ENCODE data around the gene S100A4. TPM values are rescaled to one million over a fixed set of nuclear protein-coding genes. Genes with fewer than 3 reads are reported as not detected.
A peak's percentile ranks its signal among the peaks of the same experiment; 100 is the strongest.

The S100A4 gene
- total RNA-seq, 1 experiment from 2014 or later = 36.2 TPM

DNA sequence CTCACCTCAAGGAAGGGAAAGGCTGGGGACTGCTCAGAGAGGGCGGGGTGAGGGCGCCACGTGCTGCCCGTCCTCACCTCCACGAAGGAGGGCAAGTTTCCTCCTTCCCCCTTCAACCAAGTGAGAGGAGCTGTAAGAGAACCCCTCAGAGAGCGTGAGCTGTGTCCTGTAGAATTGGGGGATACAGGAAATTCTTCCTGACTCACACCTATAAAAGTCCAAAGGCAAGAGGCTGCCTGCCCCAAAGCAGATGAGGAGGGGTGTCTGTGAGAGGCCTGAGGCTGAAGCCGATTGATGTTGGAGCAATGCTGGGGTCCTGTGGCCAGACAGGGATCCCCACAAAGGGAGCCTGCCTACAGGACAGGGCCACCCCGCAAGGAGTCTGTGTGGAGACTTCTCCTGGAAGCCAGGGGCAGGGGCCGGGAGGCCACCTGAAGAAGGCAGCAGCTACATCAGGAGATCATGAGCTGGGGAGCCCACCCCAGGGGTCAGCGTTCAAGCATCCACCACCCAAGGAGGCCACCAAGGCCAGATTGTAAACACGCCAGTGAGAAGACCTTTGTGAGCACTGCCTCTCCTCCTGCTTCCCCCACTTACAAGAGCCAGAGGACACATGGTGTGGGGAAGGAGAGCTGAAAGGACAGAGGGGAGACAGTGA, 37.6 kb downstream of the S100A4 start:
- DNase-seq (ENCODE audit: low spot score) = no peak

- peak; percentile 67 for DNase-seq (ENCODE audit: low spot score)
Observed at GRCh38 chr1:153506831-153507413, 38.7 kb downstream of the S100A4 start.

DNA sequence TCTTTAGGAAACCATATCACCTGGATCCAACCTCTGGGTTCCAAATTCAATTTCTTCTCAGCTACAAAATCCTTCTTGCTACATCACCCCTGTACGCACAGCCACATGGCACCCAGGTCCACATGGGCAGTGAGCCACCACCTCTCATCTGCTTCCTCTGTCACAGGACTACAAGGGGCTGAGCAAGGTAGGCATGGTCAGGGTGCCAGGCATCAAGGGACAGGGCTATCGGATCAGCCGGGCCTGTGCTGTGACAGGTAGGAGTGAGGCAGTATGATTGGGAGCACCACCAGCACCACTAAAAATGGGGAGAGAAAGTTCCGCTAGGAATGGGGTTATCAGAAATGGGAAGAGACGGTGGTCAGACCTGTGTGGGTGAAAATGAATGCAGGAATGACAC, 39.2 kb downstream of the S100A4 start:
- DNase-seq (ENCODE audit: low spot score) = no peak

- no peak for DNase-seq (ENCODE audit: low spot score)
Observed at GRCh38 chr1:153505576-153505975, 40.0 kb downstream of the S100A4 start.

DNA sequence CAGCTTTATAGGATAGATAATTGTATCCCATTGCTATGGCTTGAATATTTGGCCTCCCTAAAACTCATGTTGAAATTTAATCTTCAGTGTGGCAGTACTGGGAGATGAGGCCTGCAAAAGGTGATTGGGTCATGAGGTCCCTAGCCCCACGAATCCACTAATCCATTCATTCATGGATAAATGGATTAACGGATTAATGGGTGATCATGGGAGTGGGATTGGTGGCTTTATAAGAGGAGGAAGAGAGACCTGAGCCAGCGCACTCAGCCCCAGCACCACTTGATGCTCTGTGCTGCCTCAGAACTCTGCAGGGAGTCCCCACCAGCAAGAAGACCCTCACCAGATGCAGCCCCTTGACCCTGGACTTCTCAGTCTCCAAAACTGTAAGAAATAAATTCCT, 41.8 kb downstream of the S100A4 start:
- no peak for DNase-seq (ENCODE audit: low spot score)

- no peak for DNase-seq (ENCODE audit: low spot score)
Observed at GRCh38 chr1:153498746-153499145, 46.9 kb downstream of the S100A4 start.

DNA sequence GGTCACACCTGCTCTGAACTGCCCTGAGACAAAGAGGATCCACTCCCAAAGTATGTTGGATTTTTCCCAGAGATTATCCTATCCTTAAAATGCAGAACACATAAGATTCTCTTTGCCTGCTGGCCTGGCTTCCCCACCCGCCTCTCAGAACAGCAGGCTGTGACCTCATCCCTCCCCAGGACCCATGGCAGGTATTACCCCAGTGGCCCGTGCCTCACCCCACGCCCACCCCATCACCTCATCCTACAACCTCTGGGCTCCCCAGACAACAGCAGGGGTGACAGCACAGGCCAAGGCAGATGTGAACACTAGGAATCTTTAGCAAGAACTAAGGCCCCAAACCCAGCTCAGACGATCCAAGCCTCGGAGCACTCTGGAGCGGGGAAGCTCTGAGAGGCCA, 50.1 kb downstream of the S100A4 start:
- DNase-seq (ENCODE audit: low spot score) = no peak

- DNase-seq (ENCODE audit: low spot score) = peak; percentile 59
Observed at GRCh38 chr1:153494976-153495535, 50.5 kb downstream of the S100A4 start.

Other genes starting within 250 kb of the S100A4 start
- gene PGLYRP3, start 232.9 kb downstream of the S100A4 start, total RNA-seq (2014; rRNA removed; shearing (Covaris generic)) = not detected in 2 replicates
- gene PGLYRP4, start 197.0 kb downstream of the S100A4 start, total RNA-seq (2014; rRNA removed; shearing (Covaris generic)) = not detected in 2 replicates
- gene S100A9, start 188.0 kb downstream of the S100A4 start, total RNA-seq (2014; rRNA removed; shearing (Covaris generic)) = 0.74 TPM in 1 of 2 replicates, not detected in the other
- not detected in 2 replicates for gene S100A12, start 170.2 kb downstream of the S100A4 start, total RNA-seq (2014; rRNA removed; shearing (Covaris generic))
- gene S100A8, start 154.7 kb downstream of the S100A4 start, total RNA-seq (2014; rRNA removed; shearing (Covaris generic)) = not detected in 2 replicates
- gene S100A7A, start 129.3 kb downstream of the S100A4 start, total RNA-seq (2014; rRNA removed; shearing (Covaris generic)) = not detected in 2 replicates
- not detected in 2 replicates for gene S100A7, start 85.2 kb downstream of the S100A4 start, total RNA-seq (2014; rRNA removed; shearing (Covaris generic))
- 469 and 852 TPM in 2 replicates for gene S100A6, start 9.8 kb downstream of the S100A4 start, total RNA-seq (2014; rRNA removed; shearing (Covaris generic))
- gene S100A5, start 4.9 kb downstream of the S100A4 start, total RNA-seq (2014; rRNA removed; shearing (Covaris generic)) = not detected in 2 replicates
- gene S100A3, start 3.5 kb upstream of the S100A4 start, total RNA-seq (2014; rRNA removed; shearing (Covaris generic)) = 5.2 and 5.3 TPM in 2 replicates
- 17.8 and 33.2 TPM in 2 replicates for gene S100A2, start 20.0 kb upstream of the S100A4 start, total RNA-seq (2014; rRNA removed; shearing (Covaris generic))
- gene S100A16, start 67.3 kb upstream of the S100A4 start, total RNA-seq (2014; rRNA removed; shearing (Covaris generic)) = 25.1 and 35.9 TPM in 2 replicates
- gene S100A14, start 70.5 kb upstream of the S100A4 start, total RNA-seq (2014; rRNA removed; shearing (Covaris generic)) = not detected in 2 replicates
- 160 and 175 TPM in 2 replicates for gene S100A13, start 81.7 kb upstream of the S100A4 start, total RNA-seq (2014; rRNA removed; shearing (Covaris generic))
- 0.91 TPM in 1 of 2 replicates, not detected in the other for gene S100A1, start 82.6 kb upstream of the S100A4 start, total RNA-seq (2014; rRNA removed; shearing (Covaris generic))
- gene CHTOP, start 88.3 kb upstream of the S100A4 start, total RNA-seq (2014; rRNA removed; shearing (Covaris generic)) = 39.3 and 42.6 TPM in 2 replicates
- gene SNAPIN, start 112.9 kb upstream of the S100A4 start, total RNA-seq (2014; rRNA removed; shearing (Covaris generic)) = 82.5 and 98.7 TPM in 2 replicates
- 345 and 420 TPM in 2 replicates for gene ILF2, start 125.2 kb upstream of the S100A4 start, total RNA-seq (2014; rRNA removed; shearing (Covaris generic))
- gene NPR1, start 132.9 kb upstream of the S100A4 start, total RNA-seq (2014; rRNA removed; shearing (Covaris generic)) = not detected in 2 replicates
- 16.7 and 18.6 TPM in 2 replicates for gene INTS3, start 182.2 kb upstream of the S100A4 start, total RNA-seq (2014; rRNA removed; shearing (Covaris generic))
- 0.93 and 2.9 TPM in 2 replicates for gene SLC27A3, start 229.6 kb upstream of the S100A4 start, total RNA-seq (2014; rRNA removed; shearing (Covaris generic))